H1 (cell line): ENCODE measurements around the gene INPP4B. TPM values are rescaled to one million over a fixed set of nuclear protein-coding genes. Genes with fewer than 3 reads are reported as not detected.

Experiments used
- CTCF ChIA-PET: fragments of 300-600 bp; sonication (Branson Sonifier 250); formaldehyde crosslinking; loops from one replicate; lab custom pipeline; 2021; ENCODE audit not compliant: partially characterized antibody; lab: Charles Lee
- POLR2A ChIA-PET: fragments of 300-600 bp; sonication (Branson Sonifier 250); formaldehyde crosslinking; loops from one replicate; lab custom pipeline; 2021; ENCODE audit warnings: inconsistent platforms; ENCODE audit not compliant: partially characterized antibody; lab: Charles Lee
- DNase-seq, 2 experiments: peaks; one replicate each; pipeline versions ENCODE4 v3.0.0 to v3.0.0-alpha.2; 2010 to 2022; ENCODE audit warnings: low spot score in 2 of 2, low read depth in 1 of 2, mixed read lengths in 1 of 2
- FAIRE-seq: peaks from 2 replicates; lab custom pipeline; 2011; peaks lifted over from hg19 to GRCh38; lab: Jason Lieb, UNC
- H2AFZ ChIP-seq: 2 replicates; pipeline ENCODE4 v1.8.1; 2012; ENCODE audit warnings: low read length, inconsistent platforms
- H2AK5ac ChIP-seq: 2 replicates; pipeline ENCODE4 v1.6.1; 2013; ENCODE audit warnings: low read depth, low read length
- H2BK120ac ChIP-seq: replicated peaks from 2 replicates; pipeline ENCODE3; 2013; ENCODE audit warnings: low read depth, low read length, inconsistent platforms
- H2BK12ac ChIP-seq: 2 replicates; pipeline ENCODE4 v1.6.1; 2013; ENCODE audit warnings: low read depth, low read length
- H2BK15ac ChIP-seq: 2 replicates; pipeline ENCODE4 v1.6.1; 2013; ENCODE audit warnings: low read length
- H2BK20ac ChIP-seq: 2 replicates; pipeline ENCODE4 v1.6.1; 2013; ENCODE audit warnings: low read length
- H2BK5ac ChIP-seq: 2 replicates; pipeline ENCODE4 v1.6.1; 2013; ENCODE audit warnings: low read depth, low read length
- H3K14ac ChIP-seq: 2 replicates; pipeline ENCODE4 v1.6.1; 2013; ENCODE audit warnings: inconsistent platforms; ENCODE audit not compliant: insufficient read length
- H3K18ac ChIP-seq: 2 replicates; pipeline ENCODE4 v1.6.1; 2013; ENCODE audit warnings: low read length; ENCODE audit errors: extremely low read depth
- H3K23ac ChIP-seq: 2 replicates; pipeline ENCODE4 v1.6.1; 2013; ENCODE audit warnings: inconsistent platforms; ENCODE audit not compliant: insufficient read length
- H3K23me2 ChIP-seq: 2 replicates; pipeline ENCODE4 v1.6.1; 2013; ENCODE audit warnings: low read depth, low read length
- H3K27ac ChIP-seq: 2 replicates; pipeline ENCODE4 v1.6.1; 2011; ENCODE audit warnings: low read depth, low read length, inconsistent platforms
- H3K27me3 ChIP-seq, 4 experiments: replicated peaks in 1 of 4; 1 replicate in 1 of 4; 2 replicates in 3 of 4; pipeline versions ENCODE4 v1.6.1 to v1.8.1; 2011 to 2013; ENCODE audit warnings: low read length in 3 of 4, mild to moderate bottlenecking in 3 of 4, inconsistent platforms in 2 of 4, mixed read lengths in 2 of 4, moderate library complexity in 1 of 4; ENCODE audit not compliant: control insufficient read depth in 3 of 4, insufficient read depth in 3 of 4; ENCODE audit errors: extremely low read depth in 1 of 4
- H3K36me3 ChIP-seq, 4 experiments: 2 replicates each; pipeline versions ENCODE4 v1.6.1 to v1.8.1; 2011 to 2013; ENCODE audit warnings: mild to moderate bottlenecking in 4 of 4, low read length in 3 of 4, moderate library complexity in 2 of 4, control low read depth in 1 of 4, inconsistent platforms in 1 of 4; ENCODE audit not compliant: insufficient read depth in 4 of 4, control insufficient read depth in 2 of 4
- H3K4ac ChIP-seq: replicated peaks from 2 replicates; pipeline ENCODE3; 2013; ENCODE audit warnings: low read length, low read depth, mixed read lengths, inconsistent platforms; ENCODE audit not compliant: insufficient read length
- H3K4me1 ChIP-seq, 4 experiments: replicated peaks in 1 of 4; 1 replicate in 1 of 4; 2 replicates in 3 of 4; pipeline versions ENCODE4 v1.6.1 to v1.8.1; 2011 to 2013; ENCODE audit warnings: low read length in 3 of 4, inconsistent platforms in 2 of 4, mixed read lengths in 1 of 4; ENCODE audit not compliant: insufficient read depth in 4 of 4, control insufficient read depth in 3 of 4
- H3K4me2 ChIP-seq, 2 experiments: 2 replicates each; pipeline versions ENCODE4 v1.6.1 to v1.8.1; 2011 to 2013; ENCODE audit warnings: low read depth in 2 of 2, low read length in 2 of 2, control low read depth in 1 of 2, inconsistent platforms in 1 of 2, mild to moderate bottlenecking in 1 of 2; ENCODE audit not compliant: insufficient read depth in 1 of 2
- H3K4me3 ChIP-seq, 4 experiments: fragments of 200-600, 300-600 bp in 1 of 4; sonication (generic), shearing (Covaris generic), sonication (Bioruptor Twin) in 1 of 4; 2 replicates each; pipeline versions ENCODE4 v1.5.1 to v1.8.1; 2011 to 2016; ENCODE audit warnings: low read length in 4 of 4, low read depth in 3 of 4, control low read depth in 2 of 4, inconsistent platforms in 2 of 4, mild to moderate bottlenecking in 2 of 4, mixed read lengths in 1 of 4, moderate library complexity in 1 of 4; ENCODE audit not compliant: insufficient read depth in 2 of 4; ENCODE audit errors: extremely low read depth in 1 of 4
- H3K56ac ChIP-seq: replicated peaks from 2 replicates; pipeline ENCODE3; 2013; ENCODE audit warnings: low read depth, mild to moderate bottlenecking, mixed read lengths, low read length, inconsistent platforms; ENCODE audit not compliant: insufficient read length
- H3K79me1 ChIP-seq: 2 replicates; pipeline ENCODE4 v1.6.1; 2013; ENCODE audit warnings: low read depth, low read length, control low read depth
- H3K79me2 ChIP-seq, 2 experiments: 2 replicates each; pipeline versions ENCODE4 v1.6.1 to v1.8.1; 2012 to 2013; ENCODE audit warnings: low read length in 2 of 2, mild to moderate bottlenecking in 2 of 2, inconsistent platforms in 1 of 2; ENCODE audit not compliant: insufficient read depth in 2 of 2, control insufficient read depth in 1 of 2
- H3K9ac ChIP-seq, 4 experiments: replicated peaks in 1 of 4; 1 replicate in 1 of 4; 2 replicates in 3 of 4; pipeline versions ENCODE4 v1.6.1 to v1.8.1; 2011 to 2013; ENCODE audit warnings: low read depth in 3 of 4, low read length in 3 of 4, control low read depth in 2 of 4, mild to moderate bottlenecking in 2 of 4, moderate library complexity in 2 of 4, inconsistent platforms in 1 of 4; ENCODE audit errors: extremely low read depth in 1 of 4
- H3K9me3 ChIP-seq, 2 experiments: 2 replicates each; pipeline versions ENCODE4 v1.6.1 to v1.8.1; 2012 to 2013; ENCODE audit warnings: mild to moderate bottlenecking in 2 of 2, moderate library complexity in 2 of 2, control low read depth in 1 of 2, inconsistent platforms in 1 of 2, low read depth in 1 of 2, low read length in 1 of 2, mixed read lengths in 1 of 2; ENCODE audit not compliant: insufficient read depth in 2 of 2
- H4K20me1 ChIP-seq, 2 experiments: replicated peaks in 1 of 2; 2 replicates each; pipeline versions ENCODE3 to v1.8.1; 2011 to 2013; ENCODE audit warnings: inconsistent platforms in 2 of 2, low read length in 2 of 2, mild to moderate bottlenecking in 1 of 2; ENCODE audit not compliant: insufficient read depth in 2 of 2, control insufficient read depth in 1 of 2
- H4K5ac ChIP-seq: 2 replicates; pipeline ENCODE4 v1.6.1; 2013; ENCODE audit warnings: low read length, low read depth, mixed read lengths, inconsistent platforms; ENCODE audit not compliant: insufficient read length
- H4K8ac ChIP-seq: 2 replicates; pipeline ENCODE4 v1.8.0; 2013; ENCODE audit warnings: mild to moderate bottlenecking, moderate library complexity, low read length, inconsistent platforms; ENCODE audit not compliant: insufficient read depth; ENCODE audit errors: extremely low read depth
- H4K91ac ChIP-seq: replicated peaks from 2 replicates; pipeline ENCODE3; 2013; ENCODE audit warnings: low read length, mixed read lengths, inconsistent platforms; ENCODE audit not compliant: insufficient read length
- ASH2L ChIP-seq: fragments of 200-600, 300-600 bp; sonication (generic); IDR thresholded peaks from one replicate; pipeline ENCODE4 v1.7.1; 2017; ENCODE audit warnings: low read length
- CEBPB ChIP-seq: IDR thresholded peaks from 2 replicates; pipeline ENCODE4 v1.6.1; 2012; ENCODE audit warnings: low read depth, low read length
- WGBS, 2 experiments: shearing (Covaris generic) in 1 of 2; methylation state at CpG; one replicate each; pipeline versions ENCODE4 v1.1.6 to v1.1.7; 2013 to 2015; ENCODE audit warnings: low lambda C conversion rate in 2 of 2, mixed read lengths in 2 of 2, inconsistent platforms in 1 of 2, low coverage in 1 of 2, missing lambda C conversion rate in 1 of 2; ENCODE audit not compliant: insufficient replicate concordance in 2 of 2, insufficient coverage in 1 of 2, insufficient read length in 1 of 2; ENCODE audit errors: extremely low coverage in 1 of 2, missing lambda C conversion rate in 1 of 2; 5-methylcytosine and 5-hydroxymethylcytosine counted together
- polyA plus RNA-seq, 7 experiments: library from polyadenylated mRNA; depleted of rRNA in 3 of 7; stranded (reverse) in 5 of 7; unstranded in 2 of 7; fragments of >200 nt in 5 of 7; fragments of 200-250 nt in 2 of 7; gene quantifications; 1 replicate in 5 of 7; 2 replicates in 1 of 7; 4 replicates in 1 of 7; pipeline versions ENCODE4 v1.2.1 to v1.2.3, GENCODE V29; 2011 to 2013; ENCODE audit warnings: missing spikeins in 2 of 7, mixed read lengths in 2 of 7
- total RNA-seq: library from RNA; stranded (reverse); fragmentation: NEBNext Ultra II Directional; extraction: Animal tissue kit (Norgen Biotek cat#: 25700); gene quantifications from 2 replicates; pipeline ENCODE4 v1.2.1, GENCODE V29; 2021
- TF ChIP-seq, protein P1 (sequence below): IDR thresholded peaks from 2 replicates; pipeline ENCODE4 v1.6.1; 2011; ENCODE audit warnings: low read length, improper control_type of control experiment
- TF ChIP-seq, protein P2 (sequence below), 3 experiments: IDR thresholded peaks; 1 replicate in 2 of 3; 2 replicates in 1 of 3; pipeline versions ENCODE4 v1.5.1 to v1.6.1; 2011; ENCODE audit warnings: low read length in 3 of 3, mild to moderate bottlenecking in 3 of 3, inconsistent platforms in 2 of 3, low read depth in 1 of 3, moderate library complexity in 1 of 3; ENCODE audit not compliant: insufficient read depth in 1 of 3; ENCODE audit errors: control extremely low read depth in 1 of 3

Gene INPP4B
- total and polyA plus RNA-seq, 2 of the 8 experiments (the other 6 are each of a cell fraction or from before 2014, with no cell fraction given), result 0.11 to 0.54 TPM

DNA sequence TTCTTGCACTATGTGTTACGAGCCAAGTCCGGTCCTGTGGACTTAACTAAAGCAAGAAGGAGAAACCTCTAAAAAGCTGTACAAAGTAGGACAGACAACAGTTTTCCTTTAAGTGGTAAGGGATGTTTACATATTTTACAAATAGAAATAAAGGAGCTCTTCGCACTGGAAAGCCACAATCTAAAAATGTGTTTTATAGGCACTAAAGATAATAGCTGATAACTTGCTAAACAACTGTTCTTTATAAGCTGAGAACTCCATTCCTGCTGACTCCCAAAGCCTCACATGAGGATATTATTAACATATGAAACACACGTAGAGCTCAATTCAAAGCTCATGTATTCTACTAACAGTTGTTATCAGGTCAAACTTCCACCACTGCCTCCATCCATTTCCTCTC is 519.9 kb downstream of the INPP4B start:
- Histone ChIP-seq H4K91ac (no peak overlapping the region), H3K23ac (no peak overlapping the region), H2BK15ac (no peak overlapping the region), H2BK12ac (no peak overlapping the region), H3K9ac (no peak overlapping the region), H3K79me1 (no peaks in the 10 kb centered on the region), H3K36me3 (no peaks in the 10 kb centered on the region), H3K56ac (no peak overlapping the region), H3K79me2 (no peaks in the 10 kb centered on the region), H3K18ac (no peak overlapping the region), H3K4me3 (no peak overlapping the region), H4K20me1 (no peaks in the 10 kb centered on the region), H4K8ac (no peak overlapping the region), H3K27ac (no peak overlapping the region), H2BK5ac (no peak overlapping the region), H3K14ac (no peak overlapping the region), H3K23me2 (no peaks in the 10 kb centered on the region), H3K9me3 (no peaks in the 10 kb centered on the region), H3K27me3 (no peaks in the 10 kb centered on the region), H2BK20ac (no peak overlapping the region), H2BK120ac (no peak overlapping the region), H2AFZ (no peak overlapping the region), H2AK5ac (no peak overlapping the region), H3K4me1 (no peaks in the 10 kb centered on the region), H3K4ac (no peak overlapping the region), H4K5ac (no peak overlapping the region), H3K4me2 (no peak overlapping the region)
- DNase-seq (no peak), FAIRE-seq (no peak)
- CTCF ChIA-PET, result interaction anchor here (0.9 to 4.3 kb wide), 4 partner anchors 13 to 43 kb away, joined by 3 to 15 read pairs (median 5); no protein-coding TSS in a partner anchor
- POLR2A ChIA-PET, result no interaction called here
- 89% methylated on average over 4 of the region's 4 CpGs; no CpG with 5 or more reads in 1 of the 2 experiments for WGBS, 2 experiments
- no peak for TF ChIP-seq CEBPB
- TF ChIP-seq, protein P1, sequence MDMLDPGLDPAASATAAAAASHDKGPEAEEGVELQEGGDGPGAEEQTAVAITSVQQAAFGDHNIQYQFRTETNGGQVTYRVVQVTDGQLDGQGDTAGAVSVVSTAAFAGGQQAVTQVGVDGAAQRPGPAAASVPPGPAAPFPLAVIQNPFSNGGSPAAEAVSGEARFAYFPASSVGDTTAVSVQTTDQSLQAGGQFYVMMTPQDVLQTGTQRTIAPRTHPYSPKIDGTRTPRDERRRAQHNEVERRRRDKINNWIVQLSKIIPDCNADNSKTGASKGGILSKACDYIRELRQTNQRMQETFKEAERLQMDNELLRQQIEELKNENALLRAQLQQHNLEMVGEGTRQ, result no peak
- TF ChIP-seq, protein P2, sequence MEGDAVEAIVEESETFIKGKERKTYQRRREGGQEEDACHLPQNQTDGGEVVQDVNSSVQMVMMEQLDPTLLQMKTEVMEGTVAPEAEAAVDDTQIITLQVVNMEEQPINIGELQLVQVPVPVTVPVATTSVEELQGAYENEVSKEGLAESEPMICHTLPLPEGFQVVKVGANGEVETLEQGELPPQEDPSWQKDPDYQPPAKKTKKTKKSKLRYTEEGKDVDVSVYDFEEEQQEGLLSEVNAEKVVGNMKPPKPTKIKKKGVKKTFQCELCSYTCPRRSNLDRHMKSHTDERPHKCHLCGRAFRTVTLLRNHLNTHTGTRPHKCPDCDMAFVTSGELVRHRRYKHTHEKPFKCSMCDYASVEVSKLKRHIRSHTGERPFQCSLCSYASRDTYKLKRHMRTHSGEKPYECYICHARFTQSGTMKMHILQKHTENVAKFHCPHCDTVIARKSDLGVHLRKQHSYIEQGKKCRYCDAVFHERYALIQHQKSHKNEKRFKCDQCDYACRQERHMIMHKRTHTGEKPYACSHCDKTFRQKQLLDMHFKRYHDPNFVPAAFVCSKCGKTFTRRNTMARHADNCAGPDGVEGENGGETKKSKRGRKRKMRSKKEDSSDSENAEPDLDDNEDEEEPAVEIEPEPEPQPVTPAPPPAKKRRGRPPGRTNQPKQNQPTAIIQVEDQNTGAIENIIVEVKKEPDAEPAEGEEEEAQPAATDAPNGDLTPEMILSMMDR (IDR thresholded peaks at IDR 0.05; ENCODE audit: control extremely low read depth in 1 of 3, insufficient read depth in 1 of 3, low read depth in 1 of 3, low read length in 3 of 3), result no peak
- TF ChIP-seq ASH2L, result no peak
